Measurements from ENCODE around the gene CMIP.

The CMIP gene

GRCh38 chr16:81589975-81590650, 145.5 kb downstream of the CMIP start:
- Mint-ChIP-seq H3K4me1 (ENCODE audit: low read depth) (peaks cover 2% of the 10 kb centered on the region), H3K4me3 (no peak overlapping the region), H3K27ac (no peak overlapping the region), H3K36me3 (peaks cover 4% of the 10 kb centered on the region), H3K27me3 (no peaks in the 10 kb centered on the region), H3K9me3 (ENCODE audit: low read depth) (no peaks in the 10 kb centered on the region)

- no peak overlapping the region for H3K4me3 Mint-ChIP-seq
- H3K27ac Mint-ChIP-seq = no peak overlapping the region
- peaks cover 4% of the 10 kb centered on the region for H3K36me3 Mint-ChIP-seq
- H3K27me3 Mint-ChIP-seq = no peaks in the 10 kb centered on the region
- H3K9me3 Mint-ChIP-seq (ENCODE audit: low read depth) = no peaks in the 10 kb centered on the region
- H3K4me1 Mint-ChIP-seq (ENCODE audit: low read depth) = peaks cover 3% of the 10 kb centered on the region
Observed at GRCh38 chr16:81590714-81591544, 146.3 kb downstream of the CMIP start.

- Mint-ChIP-seq H3K4me3 (no peak overlapping the region), H3K36me3 (peaks cover 4% of the 10 kb centered on the region), H3K9me3 (ENCODE audit: low read depth) (no peaks in the 10 kb centered on the region), H3K4me1 (ENCODE audit: low read depth) (peaks cover 4% of the 10 kb centered on the region), H3K27ac (no peak overlapping the region), H3K27me3 (no peaks in the 10 kb centered on the region)
Observed at GRCh38 chr16:81591545-81591870, 146.9 kb downstream of the CMIP start.

- no peak overlapping the region for H3K4me3 Mint-ChIP-seq
- peaks cover 2% of the 10 kb centered on the region for H3K36me3 Mint-ChIP-seq
- H3K27me3 Mint-ChIP-seq = no peaks in the 10 kb centered on the region
- no peaks in the 10 kb centered on the region for H3K9me3 Mint-ChIP-seq (ENCODE audit: low read depth)
- H3K27ac Mint-ChIP-seq = no peak overlapping the region
- peaks cover 4% of the 10 kb centered on the region for H3K4me1 Mint-ChIP-seq (ENCODE audit: low read depth)
Observed at GRCh38 chr16:81592353-81592866, 147.8 kb downstream of the CMIP start.

- Mint-ChIP-seq H3K4me1 (ENCODE audit: low read depth) (peaks cover 4% of the 10 kb centered on the region), H3K4me3 (no peak overlapping the region), H3K27me3 (no peaks in the 10 kb centered on the region), H3K27ac (no peak overlapping the region), H3K36me3 (peaks cover 2% of the 10 kb centered on the region), H3K9me3 (ENCODE audit: low read depth) (no peaks in the 10 kb centered on the region)
Observed at GRCh38 chr16:81593481-81593880, 148.9 kb downstream of the CMIP start.

- H3K27ac Mint-ChIP-seq = no peak overlapping the region
- no peaks in the 10 kb centered on the region for H3K27me3 Mint-ChIP-seq
- no peak overlapping the region for H3K4me3 Mint-ChIP-seq
- no peaks in the 10 kb centered on the region for H3K9me3 Mint-ChIP-seq (ENCODE audit: low read depth)
- no peaks in the 10 kb centered on the region for H3K36me3 Mint-ChIP-seq
- H3K4me1 Mint-ChIP-seq (ENCODE audit: low read depth) = peaks cover 5% of the 10 kb centered on the region
Observed at GRCh38 chr16:81595629-81596292, 151.2 kb downstream of the CMIP start.

- Mint-ChIP-seq H3K36me3 (no peaks in the 10 kb centered on the region), H3K9me3 (ENCODE audit: low read depth) (no peaks in the 10 kb centered on the region), H3K4me1 (ENCODE audit: low read depth) (peaks cover 5% of the 10 kb centered on the region), H3K27ac (no peak overlapping the region), H3K4me3 (no peak overlapping the region), H3K27me3 (no peaks in the 10 kb centered on the region)
Observed at GRCh38 chr16:81597079-81597658, 152.6 kb downstream of the CMIP start.

GRCh38 chr16:81598083-81598482, 153.5 kb downstream of the CMIP start:
- H3K27me3 Mint-ChIP-seq = no peaks in the 10 kb centered on the region
- H3K4me3 Mint-ChIP-seq = no peak overlapping the region
- H3K36me3 Mint-ChIP-seq = no peaks in the 10 kb centered on the region
- H3K9me3 Mint-ChIP-seq (ENCODE audit: low read depth) = no peaks in the 10 kb centered on the region
- H3K27ac Mint-ChIP-seq = no peak overlapping the region
- H3K4me1 Mint-ChIP-seq (ENCODE audit: low read depth) = peaks cover 5% of the 10 kb centered on the region

- Mint-ChIP-seq H3K4me3 (no peak overlapping the region), H3K27ac (peak overlapping the region; percentile 41), H3K9me3 (ENCODE audit: low read depth) (no peaks in the 10 kb centered on the region), H3K36me3 (no peaks in the 10 kb centered on the region), H3K27me3 (no peaks in the 10 kb centered on the region), H3K4me1 (ENCODE audit: low read depth) (peaks cover 5% of the 10 kb centered on the region)
Observed at GRCh38 chr16:81599034-81599744, 154.6 kb downstream of the CMIP start.

- Mint-ChIP-seq H3K9me3 (ENCODE audit: low read depth) (no peaks in the 10 kb centered on the region), H3K4me3 (no peak overlapping the region), H3K27me3 (no peaks in the 10 kb centered on the region), H3K36me3 (no peaks in the 10 kb centered on the region), H3K4me1 (ENCODE audit: low read depth) (peaks cover 3% of the 10 kb centered on the region), H3K27ac (no peak overlapping the region)
Observed at GRCh38 chr16:81600275-81600674, 155.7 kb downstream of the CMIP start.

- Mint-ChIP-seq H3K27ac (no peak overlapping the region), H3K36me3 (no peaks in the 10 kb centered on the region), H3K4me1 (ENCODE audit: low read depth) (peaks cover 2% of the 10 kb centered on the region), H3K27me3 (no peaks in the 10 kb centered on the region), H3K4me3 (no peak overlapping the region), H3K9me3 (ENCODE audit: low read depth) (no peaks in the 10 kb centered on the region)
Observed at GRCh38 chr16:81601008-81601428, 156.4 kb downstream of the CMIP start.

GRCh38 chr16:81601601-81602255, 157.1 kb downstream of the CMIP start:
- H3K36me3 Mint-ChIP-seq = no peaks in the 10 kb centered on the region
- H3K9me3 Mint-ChIP-seq (ENCODE audit: low read depth) = no peaks in the 10 kb centered on the region
- no peak overlapping the region for H3K27ac Mint-ChIP-seq
- peaks cover 2% of the 10 kb centered on the region for H3K4me1 Mint-ChIP-seq (ENCODE audit: low read depth)
- H3K27me3 Mint-ChIP-seq = no peaks in the 10 kb centered on the region
- H3K4me3 Mint-ChIP-seq = no peak overlapping the region

GRCh38 chr16:81602256-81602776, 157.7 kb downstream of the CMIP start:
- Mint-ChIP-seq H3K27ac (no peak overlapping the region), H3K27me3 (no peaks in the 10 kb centered on the region), H3K36me3 (no peaks in the 10 kb centered on the region), H3K4me1 (ENCODE audit: low read depth) (peaks cover 2% of the 10 kb centered on the region), H3K4me3 (no peak overlapping the region), H3K9me3 (ENCODE audit: low read depth) (no peaks in the 10 kb centered on the region)

GRCh38 chr16:81602792-81603191, 158.2 kb downstream of the CMIP start:
- H3K4me3 Mint-ChIP-seq = no peak overlapping the region
- no peaks in the 10 kb centered on the region for H3K27me3 Mint-ChIP-seq
- H3K36me3 Mint-ChIP-seq = no peaks in the 10 kb centered on the region
- no peaks in the 10 kb centered on the region for H3K9me3 Mint-ChIP-seq (ENCODE audit: low read depth)
- peaks cover 2% of the 10 kb centered on the region for H3K4me1 Mint-ChIP-seq (ENCODE audit: low read depth)
- no peak overlapping the region for H3K27ac Mint-ChIP-seq
